ENCODE data around the gene LEAP2.

Gene LEAP2

DNA sequence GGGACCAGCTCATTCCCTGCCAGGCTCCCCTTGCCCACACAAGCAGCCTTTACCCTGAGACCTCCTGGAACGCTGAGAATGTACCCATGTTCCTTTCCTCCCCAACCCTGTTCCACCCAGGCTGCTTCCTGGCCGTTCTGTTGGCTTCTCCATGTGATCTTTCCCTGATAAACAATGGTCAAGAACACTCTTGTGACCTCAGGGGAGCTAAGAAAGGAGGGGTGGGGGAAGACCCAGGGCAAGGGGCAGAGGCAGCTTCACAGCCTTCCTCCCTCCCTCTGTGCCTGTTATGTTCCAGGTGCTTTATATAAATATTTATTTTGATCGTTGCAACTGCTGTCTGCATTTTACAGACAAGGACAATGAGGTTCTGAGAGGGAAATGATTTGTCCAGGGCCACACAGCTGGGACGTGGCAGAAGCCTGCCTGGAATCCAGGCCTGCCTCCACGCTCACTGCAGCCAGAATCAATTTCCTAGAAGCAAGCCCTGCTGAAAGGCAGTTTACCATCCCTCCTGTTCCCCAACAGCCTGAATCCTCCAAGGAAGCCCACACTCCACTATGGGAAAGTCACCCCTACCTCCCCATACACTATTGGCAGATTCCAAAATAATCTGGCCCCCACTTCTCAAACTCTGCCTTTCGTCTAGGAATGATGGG is 46.9 kb upstream of the LEAP2 start:
- TF ChIP-seq PRDM10 (tag by site-specific recombination; IDR thresholded peaks at IDR 0.05) (peak; percentile 39; the same call in 1 of the 2 replicates), SCRT1 (tag by site-specific recombination; IDR thresholded peaks at IDR 0.05; ENCODE audit: borderline replicate concordance) (no peak)
- no peak overlapping the region for H3K4me3 ChIP-seq (ENCODE audit: low read depth, low read length)

DNA sequence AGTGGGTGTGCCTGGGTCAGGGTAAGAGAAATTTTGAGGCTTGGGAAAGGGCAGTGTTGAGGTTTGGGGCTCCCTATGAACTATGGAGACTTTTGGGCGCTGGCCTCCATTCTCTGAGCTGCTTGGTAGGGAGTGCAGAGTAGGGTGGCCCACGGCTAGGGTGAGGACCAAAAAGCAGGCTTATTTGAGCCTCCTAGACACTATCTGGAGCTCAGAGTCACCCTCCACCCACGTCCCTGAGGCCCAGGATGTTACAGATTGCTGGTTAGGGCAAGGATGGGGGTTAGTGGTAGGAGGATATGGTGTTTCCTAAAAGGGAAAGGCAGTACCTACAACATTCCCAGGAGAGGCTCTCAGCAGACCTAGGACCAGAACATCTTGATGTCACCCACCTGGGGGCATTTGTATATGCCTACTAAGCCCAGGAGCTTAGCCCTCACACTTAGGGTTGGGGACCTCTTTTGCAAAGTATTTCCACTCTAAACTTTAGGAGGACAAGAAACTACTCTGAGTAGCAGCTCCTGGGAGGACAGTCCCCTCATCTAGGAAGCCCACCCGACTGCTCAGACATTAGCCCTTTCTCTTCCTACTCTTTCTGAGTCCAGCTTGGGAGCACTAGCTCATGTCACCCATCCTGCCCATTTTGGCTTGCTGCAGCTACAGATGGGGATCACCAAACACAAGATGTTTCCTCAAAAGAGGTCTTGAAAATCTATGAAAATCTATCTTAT is 45.4 kb upstream of the LEAP2 start:
- no peak for TF ChIP-seq ZBTB20 (tag by site-specific recombination; IDR thresholded peaks at IDR 0.05)
- TF ChIP-seq KLF10 (tag by site-specific recombination; IDR thresholded peaks at IDR 0.05): no peak
- TF ChIP-seq, protein P1, sequence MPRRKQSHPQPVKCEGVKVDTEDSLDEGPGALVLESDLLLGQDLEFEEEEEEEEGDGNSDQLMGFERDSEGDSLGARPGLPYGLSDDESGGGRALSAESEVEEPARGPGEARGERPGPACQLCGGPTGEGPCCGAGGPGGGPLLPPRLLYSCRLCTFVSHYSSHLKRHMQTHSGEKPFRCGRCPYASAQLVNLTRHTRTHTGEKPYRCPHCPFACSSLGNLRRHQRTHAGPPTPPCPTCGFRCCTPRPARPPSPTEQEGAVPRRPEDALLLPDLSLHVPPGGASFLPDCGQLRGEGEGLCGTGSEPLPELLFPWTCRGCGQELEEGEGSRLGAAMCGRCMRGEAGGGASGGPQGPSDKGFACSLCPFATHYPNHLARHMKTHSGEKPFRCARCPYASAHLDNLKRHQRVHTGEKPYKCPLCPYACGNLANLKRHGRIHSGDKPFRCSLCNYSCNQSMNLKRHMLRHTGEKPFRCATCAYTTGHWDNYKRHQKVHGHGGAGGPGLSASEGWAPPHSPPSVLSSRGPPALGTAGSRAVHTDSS (tag by site-specific recombination; IDR thresholded peaks at IDR 0.05): no peak
- TF ChIP-seq ZNF843 (tag by site-specific recombination; IDR thresholded peaks at IDR 0.05): no peak
- peak; percentile 65 for TF ChIP-seq ZFHX2 (tag by site-specific recombination; conservative IDR thresholded peaks at IDR 0.05)
- TF ChIP-seq, protein P2, sequence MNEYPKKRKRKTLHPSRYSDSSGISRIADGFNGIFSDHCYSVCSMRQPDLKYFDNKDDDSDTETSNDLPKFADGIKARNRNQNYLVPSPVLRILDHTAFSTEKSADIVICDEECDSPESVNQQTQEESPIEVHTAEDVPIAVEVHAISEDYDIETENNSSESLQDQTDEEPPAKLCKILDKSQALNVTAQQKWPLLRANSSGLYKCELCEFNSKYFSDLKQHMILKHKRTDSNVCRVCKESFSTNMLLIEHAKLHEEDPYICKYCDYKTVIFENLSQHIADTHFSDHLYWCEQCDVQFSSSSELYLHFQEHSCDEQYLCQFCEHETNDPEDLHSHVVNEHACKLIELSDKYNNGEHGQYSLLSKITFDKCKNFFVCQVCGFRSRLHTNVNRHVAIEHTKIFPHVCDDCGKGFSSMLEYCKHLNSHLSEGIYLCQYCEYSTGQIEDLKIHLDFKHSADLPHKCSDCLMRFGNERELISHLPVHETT (tag by site-specific recombination; IDR thresholded peaks at IDR 0.05): no peak
- no peak overlapping the region for H3K4me3 ChIP-seq (ENCODE audit: low read depth, low read length)
- no peaks in the 10 kb centered on the region for H3K4me1 ChIP-seq (ENCODE audit: control insufficient read depth, insufficient read depth, low read length)
- ChIA-PET POLR2A (interaction anchor here (0.8 to 2.6 kb wide), 2 partner anchors 8 to 38 kb away, joined by 3 to 10 read pairs; partner anchors contain the start of genes GDF9 and UQCRQ), CTCF (interaction anchor here (0.6 to 4.8 kb wide), 8 partner anchors 8 to 326 kb away, joined by 3 to 29 read pairs (median 4); partner anchors contain the start of gene CCNI2)
- no peak overlapping the region for H3K27ac ChIP-seq (ENCODE audit: extremely low read depth, low read depth, low read length)
- H3K9me3 ChIP-seq (ENCODE audit: control insufficient read depth, insufficient read depth, low read depth, low read length): no peaks in the 10 kb centered on the region
- peaks cover 0 to 33% of the 10 kb centered on the region in 2 experiments; a peak in 1 of 3 replicates for H3K36me3 ChIP-seq (ENCODE audit: control insufficient read depth in 2 of 2, insufficient read depth in 1 of 2, low read length in 2 of 2)

More for the DNA sequence above, 46.9 kb upstream of the LEAP2 start:
- no peak overlapping the region for H3K27ac ChIP-seq (ENCODE audit: extremely low read depth, low read depth, low read length)
- peaks cover 0 to 38% of the 10 kb centered on the region in 2 experiments; a peak in 1 of 3 replicates for H3K36me3 ChIP-seq (ENCODE audit: control insufficient read depth in 2 of 2, insufficient read depth in 1 of 2, low read length in 2 of 2)
- CTCF ChIA-PET: interaction anchor here (0.6 to 4.8 kb wide), 2 partner anchors 34 to 56 kb away, joined by 3 to 20 read pairs; no protein-coding TSS in a partner anchor
- POLR2A ChIA-PET: no interaction called here
- H3K9me3 ChIP-seq (ENCODE audit: control insufficient read depth, insufficient read depth, low read depth, low read length): no peaks in the 10 kb centered on the region
- no peaks in the 10 kb centered on the region for H3K4me1 ChIP-seq (ENCODE audit: control insufficient read depth, insufficient read depth, low read length)

DNA sequence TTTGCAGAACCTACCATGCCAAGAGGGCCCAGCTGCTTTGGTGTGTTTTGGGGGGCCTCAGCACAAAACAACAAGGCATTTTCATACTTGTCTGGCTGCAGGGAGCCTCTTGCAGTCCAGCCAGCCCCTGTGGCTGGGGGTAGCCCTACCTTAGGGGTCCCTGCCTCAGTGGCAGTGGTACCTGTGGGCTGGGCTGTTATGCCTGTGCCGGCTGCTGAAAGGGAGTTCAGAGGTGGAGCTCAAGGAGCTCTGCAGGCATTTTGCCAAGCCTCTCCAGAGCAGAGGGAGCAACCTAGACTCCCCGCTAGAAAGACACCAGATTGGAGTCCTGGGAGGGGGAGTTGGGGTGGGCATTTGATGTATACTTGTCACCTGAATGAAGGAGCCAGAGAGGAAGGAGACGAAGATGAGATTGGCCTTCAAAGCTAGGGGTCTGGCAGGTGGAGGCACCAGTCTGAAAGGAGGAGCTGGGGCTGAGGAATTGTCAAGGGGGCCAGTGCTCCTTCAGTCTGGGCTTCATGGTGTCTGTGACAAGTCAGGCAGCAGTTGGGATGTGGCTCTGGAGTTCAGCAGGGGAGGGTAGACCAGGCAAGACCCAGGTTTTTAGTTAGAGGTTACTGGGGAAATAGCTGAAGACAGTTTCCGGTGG is 44.5 kb upstream of the LEAP2 start:
- Histone ChIP-seq H3K36me3 (ENCODE audit: control insufficient read depth in 2 of 2, insufficient read depth in 1 of 2, low read length in 2 of 2) (peaks cover 0 to 27% of the 10 kb centered on the region in 2 experiments; a peak in 1 of 3 replicates), H3K4me3 (ENCODE audit: low read depth, low read length) (no peak overlapping the region), H3K9me3 (ENCODE audit: control insufficient read depth, insufficient read depth, low read depth, low read length) (no peaks in the 10 kb centered on the region), H3K4me1 (ENCODE audit: control insufficient read depth, insufficient read depth, low read length) (no peaks in the 10 kb centered on the region), H3K27ac (ENCODE audit: extremely low read depth, low read depth, low read length) (no peak overlapping the region)
- TF ChIP-seq ZNF521 (tag by site-specific recombination; IDR thresholded peaks at IDR 0.05): no peak
- peak; percentile 69 for TF ChIP-seq ZNF394 (tag by site-specific recombination; IDR thresholded peaks at IDR 0.05; ENCODE audit: borderline replicate concordance)
- POLR2A ChIA-PET: interaction anchor here (0.6 to 2.6 kb wide), 3 partner anchors 19 to 38 kb away, joined by 3 to 10 read pairs (median 5); partner anchors contain the start of genes GDF9 and UQCRQ
- CTCF ChIA-PET: interaction anchor here (0.6 to 4.8 kb wide), 13 partner anchors 9 to 303 kb away, joined by 3 to 29 read pairs (median 4); partner anchors contain the start of genes CCNI2, GDF9 and UQCRQ
